Cerebellar cortex (tissue), 1 donor: ENCODE results near the gene HSPA14.
A peak's percentile ranks its signal among the peaks of the same experiment; 100 is the strongest.
"Not testable (repeated sequence)": the region's sequence is repeated elsewhere in the genome, so short reads cannot be mapped to it uniquely, and the experiment has no call there.

Experiments used
- DNase-seq: peaks from one replicate; pipeline ENCODE4 v3.0.0-alpha.2; 2015; ENCODE audit warnings: low spot score

HSPA14 gene

DNA sequence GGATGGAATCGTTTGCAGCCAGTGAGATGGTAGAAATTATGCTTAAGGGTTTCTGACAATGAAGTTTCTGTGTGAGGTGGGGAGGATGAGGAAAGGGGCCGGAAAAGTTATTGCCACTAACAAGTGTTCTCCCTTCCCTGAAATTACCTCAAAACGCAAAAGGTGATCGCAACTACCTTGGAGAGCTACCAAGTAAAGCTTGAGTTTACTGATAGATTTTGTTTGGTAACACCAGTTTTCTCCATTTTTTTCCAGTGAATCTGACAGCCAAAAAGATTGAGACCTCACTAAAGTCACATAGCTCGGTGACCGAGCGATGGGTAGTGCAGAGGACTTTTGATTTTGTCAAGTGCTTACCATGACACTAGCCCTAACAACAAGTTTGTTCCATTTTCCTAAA, 42.1 kb downstream of the HSPA14 start:
- DNase-seq, result peak; percentile 15

DNA sequence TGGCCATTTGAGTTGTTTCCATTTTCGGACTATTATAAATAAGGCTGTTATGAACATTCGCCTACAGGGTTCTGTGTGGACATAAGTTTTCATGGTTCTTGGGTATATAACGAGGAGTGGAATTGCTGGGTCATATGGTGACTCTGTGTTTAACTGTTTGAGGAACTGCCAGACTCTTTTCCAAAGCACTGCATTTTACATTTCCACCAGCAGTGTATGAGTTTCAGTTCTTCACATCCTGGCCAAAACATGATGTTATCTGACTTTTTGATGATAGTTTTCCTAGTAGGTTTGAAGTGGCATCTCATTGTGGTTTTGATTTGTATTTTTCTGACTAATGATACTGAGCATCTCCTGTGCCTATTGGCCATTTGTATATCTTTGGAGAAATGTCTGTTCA, 46.0 kb downstream of the HSPA14 start:
- DNase-seq, result no peak

DNA sequence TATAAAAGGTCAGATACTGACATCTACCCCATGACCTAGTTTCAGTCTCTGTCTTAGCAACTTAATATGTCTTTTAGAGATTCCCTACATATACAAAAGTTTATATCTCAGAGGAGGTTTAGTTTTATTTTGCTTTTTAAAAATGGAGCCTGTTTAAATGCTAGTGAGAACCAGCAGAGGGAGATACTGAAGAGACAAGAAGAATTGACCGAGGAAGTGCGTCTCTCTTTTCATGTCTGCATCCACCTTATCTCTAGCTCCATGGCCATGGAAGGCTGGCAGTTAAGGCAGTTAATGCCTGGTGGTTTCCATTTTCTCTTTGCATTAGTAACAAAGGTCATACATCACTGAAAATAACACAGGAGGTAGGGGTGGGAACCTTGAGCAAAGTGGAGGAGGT, 51.2 kb downstream of the HSPA14 start:
- DNase-seq, result peak; percentile 16

DNA sequence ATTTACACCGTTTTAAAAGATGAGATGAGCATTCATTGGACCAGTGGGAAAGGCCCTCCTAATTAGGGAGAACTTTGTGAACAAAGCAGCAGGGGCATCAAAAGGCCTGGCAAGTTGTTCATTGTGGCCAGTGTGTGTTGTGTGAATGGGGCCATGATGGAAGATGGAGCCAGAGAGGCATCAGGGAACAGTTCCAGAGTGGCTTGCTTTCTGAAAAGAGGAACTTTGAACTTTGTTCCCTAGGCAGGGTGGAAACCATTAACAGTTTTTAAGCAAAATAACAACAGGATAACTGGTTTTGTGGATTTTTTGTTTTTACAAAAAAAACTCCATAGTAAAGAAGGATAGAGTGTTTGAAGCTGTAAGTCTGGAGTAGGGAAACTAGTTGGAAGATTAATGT, 53.0 kb downstream of the HSPA14 start:
- DNase-seq, result no peak

DNA sequence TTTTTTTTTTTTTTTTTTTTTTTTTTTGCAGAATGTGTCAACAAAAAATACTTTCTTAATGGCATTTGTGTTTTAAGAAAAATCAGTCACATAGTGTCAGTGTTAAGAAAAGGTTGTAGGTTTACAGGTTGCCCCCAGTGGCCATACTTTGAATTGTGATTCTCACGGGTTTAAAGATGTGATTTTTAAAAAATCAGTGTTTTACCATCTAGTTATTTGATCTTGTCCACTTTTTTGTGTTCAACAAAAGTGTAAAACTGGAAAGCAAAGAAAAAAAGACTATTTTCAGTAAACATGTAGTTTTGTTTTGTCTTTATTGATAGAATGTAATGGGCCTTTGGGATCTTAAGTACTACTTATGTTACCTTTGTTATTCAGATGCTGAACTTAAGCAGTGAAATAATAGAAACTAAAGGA, 66.2 kb downstream of the HSPA14 start:
- peak; percentile 34 for DNase-seq

DNA sequence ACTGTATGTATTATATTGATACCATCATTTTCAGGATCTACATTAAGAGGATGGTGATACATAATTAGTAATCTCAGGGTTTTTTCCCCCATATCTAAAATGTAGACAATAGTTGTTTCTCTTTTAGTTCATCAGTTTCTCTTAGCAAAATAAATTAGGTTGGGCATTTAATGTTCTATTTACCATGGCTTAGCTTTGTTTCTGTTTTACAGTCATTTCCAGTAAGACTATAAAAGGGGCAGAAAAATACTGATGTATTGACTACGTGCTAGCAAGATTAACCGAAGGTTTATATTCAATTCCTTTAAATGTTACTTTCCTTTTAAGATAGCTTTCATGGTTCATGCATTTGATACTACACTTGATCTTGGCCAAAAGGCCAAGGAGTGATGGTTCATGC, 66.8 kb downstream of the HSPA14 start:
- DNase-seq, result no peak

DNA sequence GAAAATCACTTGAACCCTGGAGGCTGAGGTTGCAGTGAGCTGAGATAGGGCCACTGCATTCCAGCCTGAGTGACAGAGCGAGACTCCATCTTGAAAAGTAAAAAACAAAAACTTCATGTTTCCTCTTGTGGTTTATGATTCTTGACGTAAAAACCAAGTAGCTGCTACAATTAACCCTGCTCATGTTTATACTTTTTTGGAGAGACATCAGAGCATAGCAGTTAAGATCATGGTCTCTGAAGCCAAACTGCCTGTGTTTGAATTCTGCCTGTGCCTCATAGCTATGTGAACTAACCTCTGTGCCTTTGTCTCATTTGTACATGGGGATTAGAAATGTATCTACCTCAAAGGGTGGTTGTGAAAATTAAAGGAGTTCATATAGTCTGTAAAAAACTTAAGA, 67.8 kb downstream of the HSPA14 start:
- no peak for DNase-seq

DNA sequence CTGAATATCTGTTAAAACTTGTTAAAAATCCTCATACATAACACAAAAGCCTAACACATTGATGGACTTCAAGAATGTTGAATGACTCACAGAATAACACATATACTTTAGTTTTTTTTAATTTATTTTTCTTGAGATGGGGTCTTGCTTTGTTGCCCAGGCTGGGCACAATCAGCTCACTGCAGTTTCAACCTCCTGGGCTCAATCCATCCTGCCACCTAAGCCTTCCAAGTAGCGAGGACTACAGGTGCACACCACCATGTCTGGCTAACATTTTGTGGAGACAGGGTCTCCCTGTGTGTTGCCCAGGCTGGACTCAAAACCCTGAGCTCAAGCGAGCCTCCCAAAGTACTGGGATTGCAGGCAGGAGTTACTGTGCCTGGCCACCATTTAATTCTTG, 68.7 kb downstream of the HSPA14 start:
- no peak for DNase-seq

DNA sequence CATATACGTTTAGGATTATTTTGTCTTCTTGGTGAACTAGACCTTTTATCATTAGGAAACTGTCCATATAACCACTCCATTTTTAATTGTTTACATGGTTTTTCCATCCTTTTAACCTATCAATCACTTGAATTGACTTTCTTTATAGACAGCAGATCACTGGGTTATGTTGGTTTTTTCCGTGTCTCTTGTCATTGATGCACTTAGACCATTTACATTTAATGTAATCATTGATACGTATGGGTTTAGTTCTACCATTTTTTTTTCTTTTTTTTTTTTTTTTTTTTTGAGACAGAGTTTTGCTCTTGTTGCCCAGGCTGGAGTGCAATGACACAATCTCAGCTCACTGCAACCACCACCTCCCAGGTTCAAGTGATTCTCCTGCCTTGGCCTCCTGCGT, 69.5 kb downstream of the HSPA14 start:
- not testable (repeated sequence) for DNase-seq

DNA sequence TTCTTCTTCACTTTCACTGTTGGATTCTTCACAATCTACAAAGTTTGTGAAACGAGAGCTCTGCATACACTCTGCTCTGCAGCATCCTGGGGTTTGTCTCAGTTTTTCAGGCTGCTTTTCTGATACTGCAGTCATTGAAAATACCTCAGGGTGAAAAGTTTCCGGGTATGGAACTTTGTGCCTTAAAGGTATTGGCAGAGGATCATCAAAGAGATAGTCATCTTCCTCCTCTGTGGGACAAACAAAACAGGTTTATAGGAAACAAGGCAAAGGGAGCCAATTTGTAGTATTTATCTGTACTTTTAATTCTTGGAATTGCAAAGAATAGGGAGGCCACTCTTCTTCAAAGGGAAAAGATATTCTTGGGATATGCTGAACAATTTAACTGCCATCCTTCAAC, 71.0 kb downstream of the HSPA14 start:
- DNase-seq, result no peak

DNA sequence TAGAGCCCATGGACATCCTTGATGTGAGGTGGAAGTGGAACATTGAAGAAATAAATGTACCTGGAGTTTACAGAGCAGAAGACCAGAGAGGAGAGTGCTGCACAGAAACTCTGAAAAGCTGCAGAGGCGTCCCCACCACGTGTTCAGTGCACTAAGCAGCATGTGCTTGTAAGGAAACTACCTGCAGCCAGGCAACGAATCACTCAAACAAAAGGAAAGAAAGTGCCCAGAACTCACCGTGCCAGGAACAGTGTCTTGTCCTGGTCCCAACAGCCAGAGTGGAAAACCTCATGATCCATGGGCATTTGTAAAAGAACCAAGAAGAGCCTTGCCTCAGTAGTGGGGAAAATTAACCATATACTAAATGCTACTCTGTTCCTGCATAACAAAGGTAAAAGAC, 72.8 kb downstream of the HSPA14 start:
- DNase-seq, result no peak

DNA sequence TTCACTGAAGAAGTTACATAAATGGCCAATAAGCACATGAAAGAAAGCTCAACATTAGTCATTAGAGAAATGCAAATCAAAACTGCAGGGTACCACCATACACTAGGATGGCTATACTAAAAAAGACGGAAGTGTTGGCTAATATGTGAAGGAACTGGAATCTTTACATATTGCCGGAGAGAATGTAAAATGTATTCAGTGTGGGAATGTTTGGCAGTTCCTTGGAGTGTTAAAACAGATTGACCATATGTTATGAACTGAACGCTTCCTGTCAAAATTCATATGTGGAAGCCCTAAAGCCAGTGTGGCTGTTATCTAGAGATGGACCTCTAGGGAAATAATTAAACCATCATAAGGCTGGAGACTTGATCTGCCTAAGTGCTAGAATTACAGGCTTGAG, 73.7 kb downstream of the HSPA14 start:
- no peak for DNase-seq

DNA sequence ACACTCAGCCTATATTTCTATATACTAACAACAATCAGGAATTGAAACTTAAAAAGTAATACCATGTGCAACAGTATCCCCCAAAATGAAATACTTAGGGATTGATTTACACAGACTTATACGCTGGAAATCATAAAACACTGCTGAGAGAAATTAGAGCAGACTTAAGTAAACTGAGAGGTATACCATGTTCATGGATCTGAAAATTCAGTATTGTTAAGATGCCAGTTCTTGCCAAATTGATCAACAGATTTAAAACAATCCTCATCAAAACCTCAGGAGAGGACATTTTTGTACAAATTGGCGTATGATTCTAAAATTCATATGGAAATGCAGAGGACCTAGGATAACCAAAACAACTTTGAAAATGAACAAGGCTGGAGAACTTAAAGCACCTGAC, 78.5 kb downstream of the HSPA14 start:
- no peak for DNase-seq

DNA sequence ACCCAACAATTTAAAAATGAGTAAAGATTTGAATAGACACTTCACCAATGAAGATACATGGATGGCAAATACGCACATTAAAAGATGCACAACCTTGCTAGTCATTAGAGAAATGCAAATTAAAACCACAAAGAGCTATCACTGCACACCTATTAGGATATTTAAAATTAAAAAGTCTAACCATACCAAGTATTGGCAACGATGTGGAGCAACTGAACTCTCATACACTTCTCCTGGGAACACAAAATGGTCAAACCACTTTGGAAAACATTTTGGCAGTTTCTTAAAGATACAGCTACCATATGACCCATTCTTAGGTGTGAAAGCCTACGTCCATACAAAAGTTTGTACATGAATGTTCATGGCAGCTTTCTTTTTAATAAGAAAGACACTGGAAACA, 79.7 kb downstream of the HSPA14 start:
- DNase-seq, result no peak

DNA sequence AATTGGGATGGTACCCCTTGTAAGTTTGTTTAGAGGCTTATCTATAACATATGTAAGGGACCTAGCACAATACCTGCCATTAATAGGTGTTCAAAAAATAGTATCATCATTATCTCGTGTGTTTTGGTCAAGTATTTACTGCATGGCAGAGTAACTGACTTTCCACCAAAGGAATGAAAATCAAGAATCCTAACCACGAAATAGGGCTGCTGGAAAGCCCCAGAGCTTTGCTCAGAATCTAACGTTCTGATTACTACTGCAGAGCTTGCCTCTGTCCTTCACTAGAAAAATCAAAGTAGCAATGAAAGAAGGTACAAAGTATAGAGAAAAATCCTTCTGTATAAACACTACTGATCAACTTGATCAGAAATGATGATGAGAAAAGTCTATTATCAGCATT, 80.9 kb downstream of the HSPA14 start:
- DNase-seq, result no peak
